Natural killer cell (primary cell): ENCODE results near the gene IER5. TPM values are rescaled to one million over a fixed set of nuclear protein-coding genes. Genes with fewer than 3 reads are reported as not detected.

ENCODE experiments used
- ATAC-seq, 3 donors: fragments of 150-1000 bp in 2 of 3; fragments of 200-7000 bp in 1 of 3; cut with Tn5 transposase; 1 replicate in 1 of 3; 2 replicates in 2 of 3; pipeline ENCODE4 v1.10.0; 2021; ENCODE audit warnings: mild to moderate bottlenecking in 2 of 3, moderate library complexity in 2 of 3
- DNase-seq, 2 donors: peaks; one replicate each; pipeline versions ENCODE4 v3.0.0 to v3.0.0-alpha.2; 2013 to 2021; ENCODE audit warnings: mixed read lengths in 1 of 2
- H3K27ac ChIP-seq: one replicate; pipeline ENCODE4 v1.5.1; 2013; ENCODE audit warnings: mild to moderate bottlenecking, low read length
- H3K27me3 ChIP-seq: one replicate; pipeline ENCODE4 v1.6.1; 2013; ENCODE audit warnings: low read length; ENCODE audit not compliant: control insufficient read depth, insufficient read depth
- H3K36me3 ChIP-seq: one replicate; pipeline ENCODE4 v1.6.1; 2013; ENCODE audit warnings: low read length; ENCODE audit not compliant: control insufficient read depth, insufficient read depth
- H3K4me1 ChIP-seq: one replicate; pipeline ENCODE4 v1.6.1; 2013; ENCODE audit warnings: low read length; ENCODE audit not compliant: control insufficient read depth, insufficient read depth
- H3K4me3 ChIP-seq: one replicate; pipeline ENCODE4 v1.5.1; 2013; ENCODE audit warnings: low read length
- H3K9me3 ChIP-seq: one replicate; pipeline ENCODE4 v1.6.1; 2013; ENCODE audit warnings: low read length; ENCODE audit not compliant: control insufficient read depth, insufficient read depth
- H3K27ac Mint-ChIP-seq, 2 donors: one replicate each; pipeline ENCODE4 v1.8.0; 2022; ENCODE audit warnings: mild to moderate bottlenecking in 2 of 2, mixed read lengths in 2 of 2, moderate library complexity in 1 of 2
- H3K27me3 Mint-ChIP-seq, 2 donors: one replicate each; pipeline ENCODE4 v1.8.0; 2022; ENCODE audit warnings: low read depth in 2 of 2, mixed read lengths in 2 of 2
- H3K36me3 Mint-ChIP-seq: one replicate; pipeline ENCODE4 v1.8.0; 2022; ENCODE audit warnings: mixed read lengths
- H3K4me1 Mint-ChIP-seq, 2 donors: one replicate each; pipeline ENCODE4 v1.8.0; 2022; ENCODE audit warnings: mixed read lengths in 2 of 2
- H3K4me3 Mint-ChIP-seq: one replicate; pipeline ENCODE4 v1.8.0; 2022; ENCODE audit warnings: mild to moderate bottlenecking, moderate library complexity, mixed read lengths
- H3K9me3 Mint-ChIP-seq, 2 donors: one replicate each; pipeline ENCODE4 v1.8.0; 2022; ENCODE audit warnings: mixed read lengths in 2 of 2
- CTCF ChIP-seq: fragments of 200-600 bp; IDR thresholded peaks from one replicate; pipeline ENCODE4 v1.8.0; 2022; ENCODE audit warnings: antibody characterized with exemption
- WGBS: methylation state at CpG from one replicate; pipeline ENCODE4 v1.1.7; 2013; ENCODE audit warnings: missing lambda C conversion rate; ENCODE audit not compliant: insufficient coverage; 5-methylcytosine and 5-hydroxymethylcytosine counted together
- intact Hi-C: fragments of 100-400 bp; cut with micrococcal nuclease; formaldehyde crosslinking; loops from one replicate; pipeline ENCODE4 v1.14.2; 2022
- total RNA-seq, 4 donors: library from RNA; stranded (reverse); fragments of 120-200 nt in 1 of 4; gene quantifications; one replicate each; pipeline versions ENCODE4 v1.2.3 to v1.2.4, GENCODE V29; 2013 to 2022

The IER5 gene
- total RNA-seq, 3 donors from 2014 or later (not counting 1 experiment from before 2014, with no cell fraction given): 118 to 164 (median 150) TPM

- H3K4me3 ChIP-seq: no peak overlapping the region
- Mint-ChIP-seq H3K36me3 (no peaks in the 10 kb centered on the region), H3K4me1 (peaks cover 15 to 16% of the 10 kb centered on the region in 2 donors), H3K27ac (no peak overlapping the region), H3K4me3 (no peak overlapping the region), H3K27me3 (peaks cover 0 to 5% of the 10 kb centered on the region in 2 donors), H3K9me3 (no peaks in the 10 kb centered on the region)
- WGBS: 84% methylated on average over 5 of the region's 5 CpGs
- no peak for DNase-seq
- H3K27ac ChIP-seq: no peak overlapping the region
- no peaks in the 10 kb centered on the region for H3K36me3 ChIP-seq
- no peaks in the 10 kb centered on the region for H3K27me3 ChIP-seq
- TF ChIP-seq CTCF: no peak
- no peaks in the 10 kb centered on the region for H3K9me3 ChIP-seq
- intact Hi-C loops: no loop called here
- no peak for ATAC-seq
- peaks cover 41% of the 10 kb centered on the region for H3K4me1 ChIP-seq
Measured at GRCh38 chr1:181127898-181128453, 39.5 kb downstream of the IER5 start.

GRCh38 chr1:181128592-181129497, 40.3 kb downstream of the IER5 start:
- ATAC-seq: peak; percentile 35 to 72 (median 50)
- H3K27ac ChIP-seq: peak overlapping the region; percentile 48

GRCh38 chr1:181129771-181130606, 41.5 kb downstream of the IER5 start:
- Mint-ChIP-seq H3K4me1 (peaks cover 21 to 33% of the 10 kb centered on the region in 2 donors), H3K27me3 (peaks cover 0 to 5% of the 10 kb centered on the region in 2 donors), H3K4me3 (no peak overlapping the region), H3K27ac (no peak overlapping the region), H3K36me3 (no peaks in the 10 kb centered on the region), H3K9me3 (no peaks in the 10 kb centered on the region)
- WGBS: 69% methylated on average over 13 of the region's 13 CpGs
- no peaks in the 10 kb centered on the region for H3K27me3 ChIP-seq
- no peak overlapping the region for H3K27ac ChIP-seq
- DNase-seq: no peak
- no peak for TF ChIP-seq CTCF
- no peaks in the 10 kb centered on the region for H3K36me3 ChIP-seq
- intact Hi-C loops: no loop called here
- no peaks in the 10 kb centered on the region for H3K9me3 ChIP-seq
- H3K4me1 ChIP-seq: peaks cover 58% of the 10 kb centered on the region
- H3K4me3 ChIP-seq: no peak overlapping the region
- no peak for ATAC-seq

More at GRCh38 chr1:181128592-181129497, 40.3 kb downstream of the IER5 start:
- H3K4me1 Mint-ChIP-seq: peaks cover 15 to 22% of the 10 kb centered on the region in 2 donors
- peaks cover 0 to 5% of the 10 kb centered on the region in 2 donors for H3K27me3 Mint-ChIP-seq
- no peak for TF ChIP-seq CTCF
- Histone ChIP-seq H3K36me3 (no peaks in the 10 kb centered on the region), H3K4me1 (peaks cover 46% of the 10 kb centered on the region), H3K4me3 (no peak overlapping the region), H3K9me3 (no peaks in the 10 kb centered on the region), H3K27me3 (no peaks in the 10 kb centered on the region)
- H3K4me3 Mint-ChIP-seq: no peak overlapping the region
- intact Hi-C loops: no loop called here
- 49% methylated on average over 19 of the region's 19 CpGs for WGBS
- H3K9me3 Mint-ChIP-seq: no peaks in the 10 kb centered on the region
- H3K27ac Mint-ChIP-seq: peak overlapping the region in 1 of 2 donors; percentile 55
- DNase-seq: no peak
- H3K36me3 Mint-ChIP-seq: no peaks in the 10 kb centered on the region
